Spleen (tissue), 13 donors: ENCODE measurements around the gene GYPC. TPM values are rescaled to one million over a fixed set of nuclear protein-coding genes. Genes with fewer than 3 reads are reported as not detected.

ENCODE experiments used
- DNase-seq: peaks from one replicate; pipeline ENCODE4 v3.0.0-alpha.2; 2020
- H3K27ac ChIP-seq, 8 donors: fragments of 200-600 bp; sonication (generic) in 7 of 8; 1 replicate in 4 of 8; 2 replicates in 4 of 8; pipeline versions ENCODE4 v1.5.0 to v1.8.0; 2016 to 2021; ENCODE audit warnings: inconsistent platforms in 4 of 8, mild to moderate bottlenecking in 4 of 8, moderate library complexity in 1 of 8
- H3K27me3 ChIP-seq, 7 donors: fragments of 200-600 bp; sonication (generic) in 6 of 7; replicated peaks in 1 of 7; 1 replicate in 4 of 7; 2 replicates in 3 of 7; pipeline versions ENCODE4 v1.5.0 to v1.8.0; 2016 to 2021; ENCODE audit warnings: inconsistent platforms in 3 of 7, mild to moderate bottlenecking in 1 of 7
- H3K36me3 ChIP-seq, 6 donors: fragments of 200-600 bp; sonication (generic) in 5 of 6; 1 replicate in 4 of 6; 2 replicates in 2 of 6; pipeline versions ENCODE4 v1.5.0 to v1.8.0; 2016 to 2021; ENCODE audit warnings: inconsistent platforms in 2 of 6
- H3K4me1 ChIP-seq, 6 donors: fragments of 200-600 bp; sonication (generic) in 5 of 6; 1 replicate in 3 of 6; 2 replicates in 3 of 6; pipeline versions ENCODE4 v1.5.0 to v1.8.0; 2016 to 2021; ENCODE audit warnings: inconsistent platforms in 3 of 6
- H3K4me3 ChIP-seq, 8 donors: fragments of 200-600 bp; sonication (generic) in 7 of 8; 1 replicate in 4 of 8; 2 replicates in 4 of 8; pipeline versions ENCODE4 v1.5.0 to v1.8.0; 2016 to 2021; ENCODE audit warnings: inconsistent platforms in 4 of 8, mild to moderate bottlenecking in 4 of 8, moderate library complexity in 2 of 8
- H3K9me3 ChIP-seq, 8 donors: fragments of 200-600 bp; sonication (generic) in 7 of 8; 1 replicate in 4 of 8; 2 replicates in 4 of 8; pipeline versions ENCODE4 v1.5.0 to v1.8.0; 2016 to 2021; ENCODE audit warnings: inconsistent platforms in 4 of 8
- POLR2A ChIP-seq, 3 donors: fragments of 450-650 bp; IDR thresholded peaks; one replicate each; pipeline ENCODE4 v1.5.1; 2017; ENCODE audit warnings: antibody characterized with exemption in 3 of 3, mild to moderate bottlenecking in 1 of 3
- POLR2AphosphoS5 ChIP-seq, 3 donors: sonication (generic); formaldehyde crosslinking; IDR thresholded peaks; one replicate each; pipeline ENCODE4 v1.5.1; 2017; ENCODE audit warnings: antibody characterized with exemption in 3 of 3
- WGBS, 5 donors: extraction: QIAGEN DNeasy Blood & Tissue Kit in 3 of 5; methylation state at CpG; one replicate each; pipeline versions ENCODE4 v1.1.5 to v1.1.7; 2013 to 2018; 5-methylcytosine and 5-hydroxymethylcytosine counted together
- intact Hi-C: fragments of 100-400 bp; cut with DNase I; formaldehyde crosslinking; loops from one replicate; pipeline ENCODE4 v1.15.0; 2023; ENCODE audit warnings: low total_unique reads
- long read RNA-seq, 2 donors: transcript quantifications; one replicate each; lab custom pipeline, GENCODE V29; 2026
- polyA plus RNA-seq, 3 donors: library from polyadenylated mRNA; stranded (reverse); fragments of 200-250 nt; gene quantifications; one replicate each; pipeline ENCODE4 v1.2.1, GENCODE V29; 2013
- total RNA-seq, 7 donors: library from RNA; depleted of rRNA in 3 of 7; stranded (reverse); fragments of >200 nt in 3 of 7; fragmentation: NEBNext Ultra II Directional in 4 of 7; extraction: Animal tissue kit (Norgen Biotek cat#: 25700) in 4 of 7; gene quantifications; one replicate each; pipeline versions ENCODE4 v1.1.0 to v1.2.1, GENCODE V29; 2016 to 2021
- TF ChIP-seq, protein P1 (sequence below), 11 experiments: fragments of 200-600 bp in 7 of 11; fragments of 450-650 bp in 4 of 11; sonication (generic) in 4 of 11; IDR thresholded peaks in 8 of 11; conservative IDR thresholded peaks in 3 of 11; 1 replicate in 7 of 11; 2 replicates in 4 of 11; pipeline versions ENCODE4 v1.4.0 to v1.8.0; 2016 to 2021; ENCODE audit warnings: antibody characterized with exemption in 11 of 11, inconsistent platforms in 4 of 11, mild to moderate bottlenecking in 1 of 11
- donor health status: healthy with polysubstance abuse.
- donor health status: DM: no; HTN: no; CAD: no; lungs with moderate emphysema.
- donor health status: DM: no; HTN: no; CAD: no.
- donor health status: Bipolar disorder and iron deficiency.
- donor health status: healthy.
- donor health status: DM: no; HTN: no; CAD: no.
- donor health status: DM: yes; HTN: yes; CAD: no.

GYPC gene, protein sequence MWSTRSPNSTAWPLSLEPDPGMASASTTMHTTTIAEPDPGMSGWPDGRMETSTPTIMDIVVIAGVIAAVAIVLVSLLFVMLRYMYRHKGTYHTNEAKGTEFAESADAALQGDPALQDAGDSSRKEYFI
- 100 to 1,000 TPM in 5 of 7 donors, 10 to 100 TPM in 2; 86.6 to 193 (median 138) TPM for total RNA-seq
- polyA plus RNA-seq: 100 to 1,000 TPM; 187 to 202 (median 201) TPM
- long read RNA-seq, donor 1, transcript GYPC-203 (3 exons, 932 nt): minor isoform, 12 of 556 reads
- long read RNA-seq, donor 1, transcript GYPC-201 (4 exons, 1,246 nt): major isoform, 236 of 556 reads
- long read RNA-seq, donor 1, partial matches to known transcripts: 299 of 556 reads
- long read RNA-seq, donor 1, other reads (novel, unspliced or antisense): 8 of 556 reads
- long read RNA-seq, donor 2, transcript GYPC-201 (4 exons, 1,246 nt): major isoform, 163 of 682 reads
- long read RNA-seq, donor 2, transcript GYPC-203 (3 exons, 932 nt): minor isoform, 5 of 682 reads
- long read RNA-seq, donor 2, partial matches to known transcripts: 505 of 682 reads
- long read RNA-seq, donor 2, other reads (novel, unspliced or antisense): 6 of 682 reads

DNA sequence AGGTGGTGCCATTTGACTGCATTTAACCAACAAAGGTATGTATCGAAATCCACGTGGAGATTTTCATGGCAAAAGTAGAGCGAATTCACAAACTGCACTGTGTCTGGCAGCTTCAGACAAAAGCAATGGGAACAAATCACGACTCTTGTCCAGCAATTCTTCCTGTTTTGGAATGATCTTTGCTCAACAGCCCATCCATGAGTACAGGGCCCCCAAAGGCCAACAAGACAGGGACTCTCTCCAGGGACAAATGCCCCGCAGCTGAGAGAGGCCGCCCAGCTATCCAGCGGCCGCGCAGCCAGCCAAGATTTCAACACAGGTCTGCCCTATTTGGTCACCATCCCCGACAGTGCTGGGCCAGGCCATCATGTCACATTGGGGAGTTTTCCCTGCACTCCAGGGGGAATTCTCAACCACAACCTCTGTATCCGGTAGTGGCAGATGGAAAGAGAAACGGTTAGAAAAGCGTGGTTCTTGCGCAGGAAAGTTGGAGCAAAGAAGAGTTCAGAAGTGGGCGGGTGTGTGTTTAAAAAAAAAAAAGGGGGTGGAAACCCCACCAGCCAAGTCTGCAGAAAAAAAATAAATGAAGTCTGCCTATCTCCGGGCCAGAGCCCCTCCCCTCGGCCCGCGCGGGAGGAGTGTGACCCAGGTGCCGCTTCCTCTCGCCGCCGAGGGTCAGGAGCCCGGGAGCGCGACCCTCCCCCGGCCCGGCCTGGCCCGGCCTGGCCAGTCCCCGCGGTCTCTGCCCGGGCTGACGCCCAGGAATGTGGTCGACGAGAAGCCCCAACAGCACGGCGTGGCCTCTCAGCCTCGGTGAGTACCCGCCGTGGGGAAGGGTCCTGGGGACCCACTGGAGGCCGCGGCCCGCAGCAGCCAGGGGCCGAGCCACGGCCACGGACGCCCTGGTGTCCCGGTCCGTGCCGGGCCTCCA is at the start of gene GYPC:
TSS of gene GYPC (plus strand) at position 659 of the 931 bp plus-strand sequence. CDS start at position 765, 106 bp downstream.
- TF ChIP-seq, protein P1, sequence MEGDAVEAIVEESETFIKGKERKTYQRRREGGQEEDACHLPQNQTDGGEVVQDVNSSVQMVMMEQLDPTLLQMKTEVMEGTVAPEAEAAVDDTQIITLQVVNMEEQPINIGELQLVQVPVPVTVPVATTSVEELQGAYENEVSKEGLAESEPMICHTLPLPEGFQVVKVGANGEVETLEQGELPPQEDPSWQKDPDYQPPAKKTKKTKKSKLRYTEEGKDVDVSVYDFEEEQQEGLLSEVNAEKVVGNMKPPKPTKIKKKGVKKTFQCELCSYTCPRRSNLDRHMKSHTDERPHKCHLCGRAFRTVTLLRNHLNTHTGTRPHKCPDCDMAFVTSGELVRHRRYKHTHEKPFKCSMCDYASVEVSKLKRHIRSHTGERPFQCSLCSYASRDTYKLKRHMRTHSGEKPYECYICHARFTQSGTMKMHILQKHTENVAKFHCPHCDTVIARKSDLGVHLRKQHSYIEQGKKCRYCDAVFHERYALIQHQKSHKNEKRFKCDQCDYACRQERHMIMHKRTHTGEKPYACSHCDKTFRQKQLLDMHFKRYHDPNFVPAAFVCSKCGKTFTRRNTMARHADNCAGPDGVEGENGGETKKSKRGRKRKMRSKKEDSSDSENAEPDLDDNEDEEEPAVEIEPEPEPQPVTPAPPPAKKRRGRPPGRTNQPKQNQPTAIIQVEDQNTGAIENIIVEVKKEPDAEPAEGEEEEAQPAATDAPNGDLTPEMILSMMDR (IDR thresholded peaks at IDR 0.05 in 8 of 11, conservative IDR thresholded peaks at IDR 0.05 in 3 of 11): peak in 1 of 11 experiments; percentile 20
- TF ChIP-seq POLR2A (IDR thresholded peaks at IDR 0.05) (no peak), POLR2AphosphoS5 (IDR thresholded peaks at IDR 0.05) (peak; percentile 76 to 79 (median 77))
- 6 to 10% (median 8%) methylated on average over 38 to 51 of the region's 51 CpGs for WGBS, 5 donors
- DNase-seq: peak; percentile 93
- H3K27ac ChIP-seq: peak within 1 kb of the TSS; percentile 84 to 97 (median 94)
- intact Hi-C loops: no loop called here
- H3K4me1 ChIP-seq: peaks cover 36 to 65% (median 54%) of the 10 kb centered on the region in 6 donors
- H3K36me3 ChIP-seq: peaks cover 0 to 9% (median 4%) of the 10 kb centered on the region in 6 donors
- H3K9me3 ChIP-seq: peaks cover 0 to 3% (median 0%) of the 10 kb centered on the region in 8 donors
- peak within 1 kb of the TSS; percentile 33 to 86 (median 70) for H3K4me3 ChIP-seq
- H3K27me3 ChIP-seq: no peaks in the 10 kb centered on the region

DNA sequence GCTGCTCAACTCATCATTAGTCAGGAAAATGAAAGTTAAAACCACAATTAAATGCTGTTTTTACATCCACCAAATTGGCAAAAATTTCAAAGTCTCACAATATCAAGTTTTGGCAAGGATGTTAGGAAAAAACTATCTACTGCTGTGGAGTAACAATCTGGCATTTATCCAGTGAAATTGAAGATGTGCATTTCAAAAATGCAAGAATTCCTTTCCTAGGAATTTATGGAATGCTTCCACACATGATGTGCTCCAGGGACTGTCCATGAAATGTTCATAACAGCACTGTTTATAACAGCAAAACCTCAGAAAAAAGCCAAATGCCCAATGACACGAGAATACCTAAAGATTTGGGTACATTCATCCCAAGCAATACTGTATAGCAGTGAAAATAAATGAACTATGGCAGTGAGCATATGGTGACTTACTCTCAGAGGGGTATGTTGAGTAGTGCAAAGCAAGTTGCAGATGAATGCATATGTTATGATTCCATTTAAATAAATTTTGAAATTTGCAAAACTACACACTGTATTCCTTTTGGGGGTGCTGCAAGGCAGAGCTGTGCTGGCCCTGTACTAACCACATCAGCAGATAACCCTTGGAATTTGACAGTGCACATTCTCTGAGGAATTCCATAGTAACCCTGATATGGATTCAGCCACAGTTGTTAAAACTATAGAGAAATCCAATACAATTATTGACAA is 41.3 kb upstream of the GYPC start:
- no peak for TF ChIP-seq POLR2A (IDR thresholded peaks at IDR 0.05)
- TF ChIP-seq POLR2AphosphoS5 (IDR thresholded peaks at IDR 0.05): no peak
- TF ChIP-seq, protein P1 (IDR thresholded peaks at IDR 0.05 in 8 of 11, conservative IDR thresholded peaks at IDR 0.05 in 3 of 11): no peak
- intact Hi-C loops: no loop called here
- Histone ChIP-seq H3K4me1 (peaks cover 0 to 7% (median 0%) of the 10 kb centered on the region in 6 donors), H3K36me3 (no peaks in the 10 kb centered on the region), H3K27ac (no peak overlapping the region), H3K4me3 (no peak overlapping the region), H3K27me3 (no peaks in the 10 kb centered on the region), H3K9me3 (peaks cover 0 to 13% (median 9%) of the 10 kb centered on the region in 8 donors)
- 48 to 84% (median 71%) methylated on average over 1 of the region's 1 CpG for WGBS, 5 donors
- DNase-seq: no peak

DNA sequence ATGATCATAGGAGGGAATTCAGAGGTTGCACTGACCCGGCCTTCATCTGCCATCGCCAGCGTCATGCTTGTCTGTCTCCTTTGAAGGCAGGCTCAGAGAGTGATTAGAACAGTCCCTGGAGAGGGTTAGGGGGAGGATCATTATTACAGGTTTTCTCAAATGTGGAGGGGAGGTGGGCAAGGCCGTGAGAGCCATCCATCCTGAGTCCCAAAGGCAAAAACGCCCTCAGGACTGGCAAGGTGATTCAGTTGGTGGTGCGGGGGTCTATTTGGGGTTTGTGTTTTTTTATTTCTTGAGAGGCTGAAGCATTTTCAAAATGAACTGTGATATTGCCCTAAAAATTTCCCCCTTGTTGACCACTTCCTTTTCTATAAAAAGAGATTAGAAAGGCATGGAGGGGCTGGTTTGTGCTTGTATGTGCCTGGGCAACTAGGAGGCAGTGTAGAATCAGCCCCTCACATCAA is 39.3 kb upstream of the GYPC start:
- Histone ChIP-seq H3K4me3 (no peak overlapping the region), H3K9me3 (peaks cover 0 to 12% (median 6%) of the 10 kb centered on the region in 8 donors), H3K27ac (no peak overlapping the region), H3K27me3 (no peaks in the 10 kb centered on the region), H3K4me1 (peaks cover 0 to 7% (median 0%) of the 10 kb centered on the region in 6 donors), H3K36me3 (no peaks in the 10 kb centered on the region)
- no peak for TF ChIP-seq POLR2A (IDR thresholded peaks at IDR 0.05)
- TF ChIP-seq, protein P1 (IDR thresholded peaks at IDR 0.05 in 8 of 11, conservative IDR thresholded peaks at IDR 0.05 in 3 of 11): no peak
- no peak for TF ChIP-seq POLR2AphosphoS5 (IDR thresholded peaks at IDR 0.05)
- intact Hi-C loops: no loop called here
- no peak for DNase-seq
- 57 to 68% (median 64%) methylated on average over 6 of the region's 6 CpGs for WGBS, 5 donors
